HCT116 (cell line): Measurements from ENCODE around the gene ARHGAP45. TPM values are rescaled to one million over a fixed set of nuclear protein-coding genes. Genes with fewer than 3 reads are reported as not detected.

Source experiments
- ATAC-seq: fragments of 200-7000 bp; cut with Tn5 transposase; 2 replicates; pipeline ENCODE4 v1.9.1; 2020; ENCODE audit warnings: mild to moderate bottlenecking, moderate library complexity
- BruUV-seq: library from RNA; stranded (reverse); fragments of 400-500 nt; replicated peaks from 2 replicates; lab custom pipeline; 2021; lab: Mats Ljungman, UMichigan
- CTCF ChIA-PET: fragments of 300-600 bp; sonication (Branson Sonifier 250); formaldehyde crosslinking; loops from one replicate; lab custom pipeline; 2021; ENCODE audit warnings: antibody characterized with exemption; lab: Charles Lee
- POLR2A ChIA-PET: fragments of 300-600, 350-600 bp; sonication (Branson Sonifier 250); formaldehyde crosslinking; loops from one replicate; lab custom pipeline; 2021; ENCODE audit warnings: antibody characterized with exemption; lab: Charles Lee
- RAD21 ChIA-PET, 2 experiments: fragments of 300-600 bp; sonication (Branson Sonifier 250); formaldehyde crosslinking; loops; one replicate each; lab custom pipeline; 2023; ENCODE audit warnings: low total read pairs in 2 of 2; ENCODE audit not compliant: uncharacterized antibody in 2 of 2, unreplicated experiment in 2 of 2, low non-redundant PET in 1 of 2; lab: Charles Lee
- DNase-seq: peaks from one replicate; pipeline ENCODE4 v3.0.0-alpha.2; 2010; ENCODE audit warnings: low read depth, low spot score
- H2AFZ ChIP-seq: fragments of 200-600 bp; shearing (Covaris generic), sonication (generic); 2 replicates; pipeline ENCODE4 v1.6.1; 2017; ENCODE audit warnings: low read depth, mixed run types, mixed read lengths, antibody characterized with exemption, low read length; ENCODE audit not compliant: poor library complexity, severe bottlenecking
- H3K27ac ChIP-seq: 2 replicates; pipeline ENCODE4 v1.5.1; 2012; ENCODE audit warnings: low read depth, low read length
- H3K27me3 ChIP-seq: fragments of 200-600 bp; sonication (generic); 2 replicates; pipeline ENCODE4 v1.6.1; 2016; ENCODE audit warnings: mixed run types, low read length, mixed read lengths; ENCODE audit not compliant: insufficient read depth
- H3K36me3 ChIP-seq, 2 experiments: fragments of 200-500 bp in 1 of 2; fragments of 200-600 bp in 1 of 2; sonication (Bioruptor generic) in 1 of 2; sonication (generic) in 1 of 2; 2 replicates each; pipeline versions ENCODE4 v1.5.1 to v1.6.1; 2014 to 2016; ENCODE audit warnings: low read length in 2 of 2, inconsistent platforms in 1 of 2, mixed read lengths in 1 of 2, mixed run types in 1 of 2; ENCODE audit not compliant: insufficient read depth in 2 of 2, control insufficient read depth in 1 of 2
- H3K4me1 ChIP-seq, 2 experiments: fragments of 200-600 bp in 1 of 2; sonication (generic) in 1 of 2; 2 replicates each; pipeline versions ENCODE4 v1.5.1 to v1.6.1; 2012 to 2017; ENCODE audit warnings: low read length in 2 of 2, inconsistent platforms in 1 of 2, mild to moderate bottlenecking in 1 of 2, mixed read lengths in 1 of 2, mixed run types in 1 of 2, moderate library complexity in 1 of 2; ENCODE audit not compliant: insufficient read depth in 2 of 2, control insufficient read depth in 1 of 2
- H3K4me2 ChIP-seq: fragments of 200-600 bp; sonication (generic); 2 replicates; pipeline ENCODE4 v1.6.1; 2017; ENCODE audit warnings: mixed run types, low read length, mixed read lengths
- H3K4me3 ChIP-seq, 2 experiments: fragments of 200-600 bp in 1 of 2; sonication (generic) in 1 of 2; replicated peaks in 1 of 2; 2 replicates each; pipeline ENCODE4 v1.5.1; 2011 to 2016; ENCODE audit warnings: low read length in 2 of 2, control low read depth in 1 of 2, low read depth in 1 of 2, mild to moderate bottlenecking in 1 of 2, mixed read lengths in 1 of 2, mixed run types in 1 of 2
- H3K79me2 ChIP-seq: fragments of 200-600 bp; sonication (generic); 2 replicates; pipeline ENCODE4 v1.6.1; 2017; ENCODE audit warnings: mild to moderate bottlenecking, mixed run types, low read length, moderate library complexity, mixed read lengths; ENCODE audit not compliant: insufficient read depth
- H3K9ac ChIP-seq: fragments of 200-600 bp; sonication (generic); 2 replicates; pipeline ENCODE4 v1.6.1; 2016; ENCODE audit warnings: low read length, mixed read lengths
- H3K9me2 ChIP-seq: fragments of 200-600 bp; sonication (generic), shearing (Covaris generic); 2 replicates; pipeline ENCODE4 v1.6.1; 2017; ENCODE audit warnings: mixed run types, mild to moderate bottlenecking, moderate library complexity; ENCODE audit not compliant: insufficient read depth
- H3K9me3 ChIP-seq, 2 experiments: fragments of 200-500 bp in 1 of 2; fragments of 200-600 bp in 1 of 2; sonication (Bioruptor generic) in 1 of 2; sonication (generic) in 1 of 2; 2 replicates each; pipeline ENCODE4 v1.6.1; 2014 to 2017; ENCODE audit warnings: low read length in 2 of 2, mixed read lengths in 2 of 2, inconsistent platforms in 1 of 2, low read depth in 1 of 2, mild to moderate bottlenecking in 1 of 2, mixed run types in 1 of 2, moderate library complexity in 1 of 2; ENCODE audit not compliant: control insufficient read depth in 1 of 2, insufficient read depth in 1 of 2
- H4K20me1 ChIP-seq: fragments of 200-600 bp; sonication (generic), shearing (Covaris generic); 2 replicates; pipeline ENCODE4 v1.6.1; 2017; ENCODE audit warnings: mixed run types, mild to moderate bottlenecking, moderate library complexity; ENCODE audit not compliant: insufficient read depth
- CEBPB ChIP-seq: IDR thresholded peaks from 2 replicates; pipeline ENCODE4 v1.6.1; 2012; ENCODE audit warnings: low read depth
- EGR1 ChIP-seq: IDR thresholded peaks from 2 replicates; pipeline ENCODE4 v1.6.1; 2012; ENCODE audit warnings: low read depth
- FOSL1 ChIP-seq: IDR thresholded peaks from 2 replicates; pipeline ENCODE4 v1.6.1; 2012; ENCODE audit warnings: low read depth
- JUND ChIP-seq: IDR thresholded peaks from 2 replicates; pipeline ENCODE4 v1.6.1; 2012
- POLR2AphosphoS5 ChIP-seq: IDR thresholded peaks from 2 replicates; pipeline ENCODE4 v1.6.1; 2011; ENCODE audit warnings: mild to moderate bottlenecking, low read depth, low read length, moderate library complexity
- SIN3A ChIP-seq: IDR thresholded peaks from 2 replicates; pipeline ENCODE4 v1.6.1; 2012; ENCODE audit warnings: low read depth
- SP1 ChIP-seq: IDR thresholded peaks from 2 replicates; pipeline ENCODE4 v1.6.1; 2012; ENCODE audit warnings: low read depth
- SRF ChIP-seq: IDR thresholded peaks from 2 replicates; pipeline ENCODE4 v1.6.1; 2012; ENCODE audit warnings: low read depth
- YY1 ChIP-seq: IDR thresholded peaks from 2 replicates; pipeline ENCODE4 v1.6.1; 2011; ENCODE audit warnings: low read length, low read depth, moderate library complexity, mild to moderate bottlenecking; ENCODE audit not compliant: insufficient replicate concordance; ENCODE audit errors: extremely low read depth
- ZFX ChIP-seq: fragments of 450-650 bp; IDR thresholded peaks from 2 replicates; pipeline ENCODE4 v1.6.1; 2017
- ZNF274 ChIP-seq: fragments of 200-500 bp; sonication (Bioruptor generic); IDR thresholded peaks from 2 replicates; pipeline ENCODE4 v1.6.1; 2014; ENCODE audit warnings: mild to moderate bottlenecking, low read depth, low read length, inconsistent platforms
- intact Hi-C: fragments of 100-400 bp; cut with micrococcal nuclease; formaldehyde crosslinking; loops from 2 replicates; pipeline ENCODE4 v1.10.0; 2022
- total RNA-seq: library from RNA; stranded (reverse); gene quantifications from one replicate; pipeline ENCODE4 v1.2.1, GENCODE V29; 2021; ENCODE audit not compliant: unreplicated experiment
- TF ChIP-seq, protein P1 (sequence below): IDR thresholded peaks from 2 replicates; pipeline ENCODE4 v1.6.1; 2012
- TF ChIP-seq, protein P2 (sequence below), 3 experiments: fragments of 200-600 bp in 1 of 3; sonication (generic) in 1 of 3; IDR thresholded peaks in 2 of 3; conservative IDR thresholded peaks in 1 of 3; 2 replicates each; pipeline ENCODE4 v1.5.1; 2012 to 2017; ENCODE audit warnings: low read depth in 2 of 3, low read length in 2 of 3, antibody characterized with exemption in 1 of 3, borderline replicate concordance in 1 of 3, control low read depth in 1 of 3, mild to moderate bottlenecking in 1 of 3, mixed read lengths in 1 of 3, mixed run types in 1 of 3, moderate library complexity in 1 of 3; ENCODE audit not compliant: insufficient read depth in 1 of 3

Gene ARHGAP45
- total RNA-seq, 1 experiment from 2014 or later, result 30.4 TPM

DNA sequence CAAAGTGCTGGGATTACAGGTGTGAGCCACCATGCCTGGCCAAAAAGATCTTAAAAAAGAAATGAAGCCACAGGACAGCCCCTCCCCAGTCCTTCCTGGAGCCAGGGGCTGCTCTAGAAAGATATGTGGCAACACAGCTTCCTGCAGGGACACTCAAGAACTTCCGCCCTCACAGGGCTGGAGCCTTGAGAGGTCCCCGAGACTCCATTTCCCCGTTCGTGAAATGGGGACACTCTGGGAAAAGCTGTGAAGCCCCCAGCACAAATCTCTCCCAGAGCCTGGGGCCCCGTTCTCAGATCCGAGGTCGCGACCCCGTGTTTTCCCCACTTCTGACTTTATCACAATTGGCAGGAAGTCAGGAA is 34.4 kb downstream of the ARHGAP45 start:
- ChIA-PET POLR2A (interaction anchor here (0.6 to 3.6 kb wide), 3 partner anchors 12 to 112 kb away, joined by 3 to 17 read pairs (median 3); no protein-coding TSS in a partner anchor), CTCF (interaction anchor here (1.1 kb wide), 1 partner anchor 12 kb away, joined by 3 read pairs; no protein-coding TSS in a partner anchor), RAD21 (no interaction called here)
- Histone ChIP-seq H3K9me3 (peaks cover 0 to 4% of the 10 kb centered on the region in 2 experiments; a peak in 1 of 4 replicates), H3K9me2 (no peaks in the 10 kb centered on the region), H3K27ac (peak overlapping the region; percentile 99), H3K9ac (peak overlapping the region; percentile 76), H3K36me3 (peaks cover 2 to 4% of the 10 kb centered on the region in 2 experiments; a peak in 3 of 4 replicates), H3K4me1 (peaks cover 32 to 70% of the 10 kb centered on the region in 2 experiments), H3K79me2 (peaks cover 17% of the 10 kb centered on the region), H3K4me3 (peak overlapping the region in 1 of 2 experiments; percentile 88; a peak in 1 of 4 replicates), H3K4me2 (peak overlapping the region; percentile 81), H4K20me1 (no peaks in the 10 kb centered on the region), H2AFZ (no peak overlapping the region), H3K27me3 (no peaks in the 10 kb centered on the region)
- no TSS peak for BruUV-seq
- ATAC-seq (no peak), DNase-seq (no peak)
- intact Hi-C loops, result loop anchor here (5.0 kb wide), 4 partner anchors 39 to 141 kb away; partner anchors contain the start of genes ATP5F1D and CNN2
- TF ChIP-seq SP1 (no peak), JUND (no peak), SIN3A (no peak), ZFX (no peak), ZNF274 (no peak), FOSL1 (no peak), SRF (no peak), EGR1 (no peak), POLR2AphosphoS5 (no peak), YY1 (no peak), CEBPB (no peak)
- TF ChIP-seq, protein P1, sequence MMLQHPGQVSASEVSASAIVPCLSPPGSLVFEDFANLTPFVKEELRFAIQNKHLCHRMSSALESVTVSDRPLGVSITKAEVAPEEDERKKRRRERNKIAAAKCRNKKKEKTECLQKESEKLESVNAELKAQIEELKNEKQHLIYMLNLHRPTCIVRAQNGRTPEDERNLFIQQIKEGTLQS, result no peak
- TF ChIP-seq, protein P2, sequence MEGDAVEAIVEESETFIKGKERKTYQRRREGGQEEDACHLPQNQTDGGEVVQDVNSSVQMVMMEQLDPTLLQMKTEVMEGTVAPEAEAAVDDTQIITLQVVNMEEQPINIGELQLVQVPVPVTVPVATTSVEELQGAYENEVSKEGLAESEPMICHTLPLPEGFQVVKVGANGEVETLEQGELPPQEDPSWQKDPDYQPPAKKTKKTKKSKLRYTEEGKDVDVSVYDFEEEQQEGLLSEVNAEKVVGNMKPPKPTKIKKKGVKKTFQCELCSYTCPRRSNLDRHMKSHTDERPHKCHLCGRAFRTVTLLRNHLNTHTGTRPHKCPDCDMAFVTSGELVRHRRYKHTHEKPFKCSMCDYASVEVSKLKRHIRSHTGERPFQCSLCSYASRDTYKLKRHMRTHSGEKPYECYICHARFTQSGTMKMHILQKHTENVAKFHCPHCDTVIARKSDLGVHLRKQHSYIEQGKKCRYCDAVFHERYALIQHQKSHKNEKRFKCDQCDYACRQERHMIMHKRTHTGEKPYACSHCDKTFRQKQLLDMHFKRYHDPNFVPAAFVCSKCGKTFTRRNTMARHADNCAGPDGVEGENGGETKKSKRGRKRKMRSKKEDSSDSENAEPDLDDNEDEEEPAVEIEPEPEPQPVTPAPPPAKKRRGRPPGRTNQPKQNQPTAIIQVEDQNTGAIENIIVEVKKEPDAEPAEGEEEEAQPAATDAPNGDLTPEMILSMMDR (IDR thresholded peaks at IDR 0.05 in 2 of 3, conservative IDR thresholded peaks at IDR 0.05 in 1 of 3; ENCODE audit: borderline replicate concordance in 1 of 3, insufficient read depth in 1 of 3, low read depth in 2 of 3, low read length in 2 of 3), result no peak
